ENCODE results near the gene IKZF3. TPM values are rescaled to one million over a fixed set of nuclear protein-coding genes. Genes with fewer than 3 reads are reported as not detected.

IKZF3 gene
- total RNA-seq, 1 donor, result under 0.01 TPM

DNA sequence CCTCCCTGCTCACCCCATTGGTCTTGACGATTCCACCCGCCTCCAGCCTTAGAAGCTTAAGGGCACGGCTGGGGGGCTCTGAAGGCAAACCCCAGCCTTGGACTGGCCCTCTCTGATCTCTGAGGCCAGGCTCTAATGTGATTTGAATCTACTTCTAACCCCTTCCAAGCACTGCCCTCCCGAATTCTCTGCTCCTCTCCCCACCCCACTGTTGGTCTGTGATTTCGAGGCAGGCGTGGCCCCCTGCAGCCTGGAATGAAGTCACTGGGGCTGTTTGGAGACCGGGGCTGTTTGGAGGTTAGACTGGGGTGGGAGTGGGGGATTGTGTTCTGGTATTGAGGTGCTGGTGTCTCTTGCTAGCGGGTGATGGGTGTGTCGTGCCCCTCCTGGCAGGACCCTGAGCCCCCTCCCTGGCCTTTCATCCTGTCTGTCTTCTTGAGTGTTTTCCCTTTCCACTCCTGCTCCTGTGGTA, 124.2 kb downstream of the IKZF3 start:
- no peak for DNase-seq (ENCODE audit: low read depth)
- TF ChIP-seq CTCF (IDR thresholded peaks at IDR 0.05; ENCODE audit: insufficient read depth, low read depth, low read length), result no peak
- no peak overlapping the region for H3K4me3 ChIP-seq (ENCODE audit: low read depth, low read length)

DNA sequence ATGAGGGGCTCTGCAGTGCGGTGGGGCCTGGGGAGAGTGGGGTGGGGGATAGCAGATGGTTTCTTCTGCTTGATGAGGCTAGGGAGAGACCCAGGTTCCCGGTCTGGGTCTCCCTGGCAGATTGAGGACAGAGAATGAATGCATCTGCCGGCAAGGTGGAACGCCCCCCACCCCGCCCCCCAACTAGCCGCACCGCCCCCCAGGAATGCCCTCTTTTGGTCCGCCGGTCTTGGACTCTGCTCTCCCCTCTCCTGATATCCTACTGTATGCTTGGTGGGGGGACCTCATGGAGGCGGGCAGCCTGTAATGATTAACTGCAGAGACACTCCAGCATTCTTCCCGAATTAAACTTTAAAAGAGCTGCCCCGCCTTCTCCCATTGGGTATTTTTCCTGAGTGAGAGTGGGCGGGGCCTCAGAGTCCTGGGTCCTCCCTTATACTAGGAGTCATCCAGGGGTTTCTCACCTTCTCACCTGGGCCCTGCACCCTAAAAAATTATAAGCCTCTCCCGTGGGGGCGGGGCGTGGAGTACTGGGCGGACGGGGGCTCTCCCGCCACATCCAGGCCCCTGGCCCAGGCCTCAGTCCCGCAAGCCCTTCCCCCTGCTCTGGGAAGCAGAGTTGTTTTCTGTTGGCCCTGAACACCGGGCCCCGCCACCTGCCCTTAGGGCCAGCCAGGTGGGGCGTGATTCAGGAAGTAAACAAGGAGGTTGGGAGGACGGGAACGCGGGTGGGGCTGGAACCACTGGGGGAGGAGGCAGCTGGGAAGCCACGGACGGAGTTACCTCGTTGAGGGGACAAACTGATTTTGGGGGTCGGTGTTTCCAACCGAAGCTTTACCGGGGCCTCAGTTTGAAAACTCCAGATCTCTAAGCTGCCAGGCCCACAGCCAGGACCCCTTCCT, 124.9 kb downstream of the IKZF3 start:
- DNase-seq (ENCODE audit: low read depth), result no peak

DNA sequence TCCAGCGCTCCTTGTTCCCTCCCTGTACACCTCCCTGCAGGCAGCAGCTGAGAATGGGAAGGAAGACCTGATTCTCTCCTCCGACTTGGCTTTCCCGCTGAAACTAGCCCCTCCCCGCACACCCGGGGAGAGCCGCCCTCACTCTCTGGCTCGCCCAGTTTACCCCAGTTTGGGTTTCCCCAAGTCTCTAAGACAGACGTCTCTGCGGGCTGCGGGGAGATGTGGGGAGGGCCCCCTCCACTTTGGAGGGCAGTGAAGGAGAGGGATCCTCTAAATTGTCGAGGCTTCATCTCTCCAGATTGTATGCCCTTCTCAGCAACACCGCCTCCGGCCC, 125.6 kb downstream of the IKZF3 start:
- DNase-seq (ENCODE audit: low read depth), result no peak
- H3K4me3 ChIP-seq (ENCODE audit: low read depth, low read length), result peak overlapping the region; percentile 29
- no peak for TF ChIP-seq CTCF (IDR thresholded peaks at IDR 0.05; ENCODE audit: insufficient read depth, low read depth, low read length)

More for the DNA sequence above, 124.9 kb downstream of the IKZF3 start:
- no peak for TF ChIP-seq CTCF (IDR thresholded peaks at IDR 0.05; ENCODE audit: insufficient read depth, low read depth, low read length)
- H3K4me3 ChIP-seq (ENCODE audit: low read depth, low read length), result peak overlapping the region; percentile 15

GRCh38 chr17:39737760-39738567, 126.1 kb downstream of the IKZF3 start, which contains the start of gene GRB7:
GRB7 (plus strand) TSS chr17:39737938; CDS start chr17:39742302, 4,364 bp downstream.
- no peak for DNase-seq (ENCODE audit: low read depth)
- TF ChIP-seq CTCF (IDR thresholded peaks at IDR 0.05; ENCODE audit: insufficient read depth, low read depth, low read length), result no peak
- H3K4me3 ChIP-seq (ENCODE audit: low read depth, low read length), result peak within 1 kb of the TSS; percentile 35

DNA sequence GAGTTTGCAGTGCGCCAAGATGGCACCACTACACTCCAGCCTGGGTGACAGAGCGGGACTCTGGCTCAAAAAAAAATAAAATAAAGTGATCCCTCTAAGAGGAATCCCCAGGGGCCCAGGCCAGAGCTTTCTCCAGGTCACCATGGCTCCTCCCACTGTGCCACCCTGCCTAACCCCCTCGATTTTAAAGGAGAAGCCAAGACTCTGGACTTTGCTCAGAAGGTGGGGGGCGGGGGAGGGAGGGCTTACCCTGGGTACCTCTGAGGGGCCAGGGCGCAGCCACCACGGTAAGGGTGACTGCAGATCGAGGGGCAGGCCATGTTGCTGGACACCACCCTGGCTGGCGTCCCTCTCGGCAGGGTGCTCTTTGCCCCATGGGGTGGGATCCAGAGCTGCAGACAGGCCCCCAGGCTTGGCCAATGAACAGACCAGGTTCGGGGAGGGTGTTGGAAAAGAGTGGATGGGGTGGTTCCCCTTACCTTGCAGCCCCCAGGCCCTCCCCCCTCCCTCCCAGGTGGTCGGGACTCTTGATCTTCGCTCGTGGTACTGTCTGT, 126.8 kb downstream of the IKZF3 start:
- no peak for DNase-seq (ENCODE audit: low read depth)
- no peak overlapping the region for H3K4me3 ChIP-seq (ENCODE audit: low read depth, low read length)

More for the DNA sequence above, 126.8 kb downstream of the IKZF3 start:
- no peak for TF ChIP-seq CTCF (IDR thresholded peaks at IDR 0.05; ENCODE audit: insufficient read depth, low read depth, low read length)
